NCI-H446 treated with DMSO at 0.1 percent for 48 hours (cell line): ENCODE measurements around the gene SMG7.

Experiments used
- DNase-seq: peaks from one replicate; lab custom pipeline; 2025; lab: John Stamatoyannopoulos, UW

SMG7 gene

GRCh38 chr1:183589874-183590243 is 117.6 kb downstream of the SMG7 start:
- no peak for DNase-seq

GRCh38 chr1:183590244-183591191 is 118.2 kb downstream of the SMG7 start, which contains the start of gene NCF2:
Gene NCF2, minus strand, starts transcription at chr1:183590459. Its CDS starts 130 bp downstream, at chr1:183590329.
- DNase-seq = no peak

- no peak for DNase-seq
Observed at GRCh38 chr1:183592733-183593132, 120.4 kb downstream of the SMG7 start.

- no peak for DNase-seq
Observed at GRCh38 chr1:183593356-183593755, 121.1 kb downstream of the SMG7 start.

GRCh38 chr1:183595537-183595936 is 123.2 kb downstream of the SMG7 start:
- DNase-seq = no peak

GRCh38 chr1:183596500-183596899 is 124.2 kb downstream of the SMG7 start:
- DNase-seq = no peak

GRCh38 chr1:183597656-183598347 is 125.5 kb downstream of the SMG7 start:
- peak; percentile 70 for DNase-seq

GRCh38 chr1:183598386-183598785 is 126.1 kb downstream of the SMG7 start:
- peak; percentile 86 for DNase-seq

- peak; percentile 95 for DNase-seq
Observed at GRCh38 chr1:183600136-183600535, 127.8 kb downstream of the SMG7 start.

GRCh38 chr1:183600634-183601033 is 128.3 kb downstream of the SMG7 start:
- no peak for DNase-seq

- no peak for DNase-seq
Observed at GRCh38 chr1:183602510-183602909, 130.2 kb downstream of the SMG7 start.
